Cerebellar cortex (tissue), 1 donor: ENCODE results near the gene VEPH1.

Experiments used
- DNase-seq: peaks from one replicate; pipeline ENCODE4 v3.0.0-alpha.2; 2015; ENCODE audit warnings: low spot score

The VEPH1 gene

GRCh38 chr3:157477441-157477840 is 25.8 kb downstream of the VEPH1 start:
- DNase-seq, result no peak

DNA sequence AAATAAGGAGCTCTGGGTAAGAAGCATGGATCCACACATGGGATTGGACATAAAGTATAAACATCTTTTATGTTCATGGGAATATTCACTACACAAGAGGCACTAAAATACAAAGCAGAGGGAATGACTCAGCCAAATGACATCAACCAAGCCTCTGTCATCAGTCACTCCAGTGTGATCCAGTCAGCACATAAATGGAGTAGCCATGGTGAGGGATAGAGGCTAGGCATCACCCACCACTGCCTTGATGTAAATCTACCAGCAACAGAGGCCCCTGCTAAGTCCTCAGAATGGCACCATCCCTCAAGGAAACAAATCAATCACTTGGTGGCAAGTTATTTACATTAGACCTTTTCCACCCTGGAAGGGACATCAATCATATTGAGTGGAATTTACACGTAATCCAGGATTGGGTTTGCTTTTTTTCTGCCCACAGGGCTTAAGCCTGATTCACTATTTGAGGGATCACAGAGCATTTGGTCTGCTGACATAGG is 27.2 kb downstream of the VEPH1 start:
- no peak for DNase-seq

- DNase-seq, result no peak
These were observed 30.6 kb downstream of the VEPH1 start for GRCh38 chr3:157472648-157473047.

DNA sequence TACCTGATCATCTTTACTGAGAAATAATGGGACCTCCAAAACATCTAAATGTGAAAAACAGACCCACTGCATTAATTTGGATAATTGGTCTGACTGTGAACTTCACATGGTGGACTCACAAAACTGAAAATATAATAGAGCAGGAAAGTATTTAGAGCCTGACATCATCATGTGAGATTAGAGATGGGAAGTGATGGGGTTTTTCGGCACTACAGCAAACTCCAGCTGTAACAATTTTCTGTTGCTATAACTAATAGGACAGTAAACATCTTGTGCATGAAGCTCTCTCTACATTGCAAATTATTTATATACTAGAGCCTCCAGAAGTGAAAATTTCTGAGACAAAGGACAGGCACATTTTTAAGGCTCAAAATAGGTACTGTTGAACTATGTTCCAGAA is 32.2 kb downstream of the VEPH1 start:
- no peak for DNase-seq

DNA sequence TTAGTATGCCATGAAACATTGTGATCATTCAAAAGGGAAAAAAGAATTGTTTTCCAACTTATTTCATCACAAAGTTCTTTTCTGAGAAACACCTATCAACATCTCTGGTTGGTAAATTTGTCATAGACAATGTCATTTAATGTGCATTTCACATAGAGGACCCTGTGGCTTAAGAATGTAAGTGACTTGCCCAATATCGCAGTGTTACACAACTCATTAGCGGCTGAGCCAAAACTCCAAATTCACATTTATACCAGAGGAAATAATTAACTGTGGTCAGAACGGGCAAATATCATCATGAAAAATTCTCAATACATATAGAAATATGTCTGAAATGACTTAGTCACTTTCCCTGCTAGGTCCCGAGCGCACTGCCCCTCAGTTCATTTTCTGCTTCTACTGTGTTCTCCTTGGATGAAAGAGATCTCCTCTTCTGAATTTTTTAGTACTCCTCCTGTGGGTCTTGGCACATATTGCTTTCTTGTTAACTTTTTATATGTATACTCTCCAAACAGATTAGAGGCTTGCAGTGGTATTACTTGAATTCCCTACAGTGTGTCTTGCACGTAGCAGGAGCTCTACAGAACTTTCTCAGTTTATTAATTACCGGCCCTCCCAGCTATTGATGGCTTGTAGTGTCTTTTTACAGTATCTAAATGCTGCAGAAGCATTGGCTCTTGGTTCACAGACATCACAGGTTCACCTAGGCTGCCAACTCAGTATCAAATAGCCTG is 33.5 kb downstream of the VEPH1 start:
- no peak for DNase-seq

DNA sequence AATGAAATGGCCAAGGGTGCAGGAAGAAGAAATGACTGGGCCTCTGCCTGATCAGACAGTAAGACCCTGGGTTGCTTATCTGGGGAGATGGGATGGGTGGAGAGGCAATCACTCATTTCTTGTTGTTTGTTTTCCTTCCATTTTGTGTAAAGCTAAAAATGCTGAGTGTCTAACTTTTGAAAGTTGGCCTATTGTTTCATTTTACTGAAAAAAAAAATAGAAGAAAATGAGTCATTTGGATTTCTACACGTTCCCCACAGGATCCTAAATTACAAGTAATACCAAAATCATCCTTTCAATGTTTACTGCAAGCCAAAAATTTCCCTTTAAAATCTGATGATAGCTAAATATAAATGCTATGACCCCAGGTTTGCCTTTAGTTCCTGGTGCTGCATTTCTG is 36.0 kb downstream of the VEPH1 start:
- DNase-seq, result no peak

DNA sequence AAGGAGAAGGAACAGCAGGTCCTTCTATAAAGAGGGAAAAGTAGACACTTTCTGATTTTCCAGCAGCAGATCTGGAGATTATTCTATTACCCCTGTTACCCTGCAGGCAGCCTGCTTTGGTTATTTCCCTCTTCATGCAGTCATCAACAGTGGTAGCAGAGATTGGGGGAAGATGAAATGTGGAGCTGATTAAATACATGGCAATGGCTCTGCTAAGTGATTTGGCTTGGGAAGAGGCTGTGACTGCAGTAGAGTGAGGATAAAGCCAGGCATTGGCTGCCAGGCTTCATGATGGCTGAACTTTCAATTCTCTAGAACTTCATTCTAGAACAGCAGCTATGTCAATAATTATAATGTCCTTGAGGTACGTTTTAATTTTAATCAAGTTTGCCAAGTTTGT is 37.5 kb downstream of the VEPH1 start:
- no peak for DNase-seq

GRCh38 chr3:157464321-157464720 is 38.9 kb downstream of the VEPH1 start:
- no peak for DNase-seq

DNA sequence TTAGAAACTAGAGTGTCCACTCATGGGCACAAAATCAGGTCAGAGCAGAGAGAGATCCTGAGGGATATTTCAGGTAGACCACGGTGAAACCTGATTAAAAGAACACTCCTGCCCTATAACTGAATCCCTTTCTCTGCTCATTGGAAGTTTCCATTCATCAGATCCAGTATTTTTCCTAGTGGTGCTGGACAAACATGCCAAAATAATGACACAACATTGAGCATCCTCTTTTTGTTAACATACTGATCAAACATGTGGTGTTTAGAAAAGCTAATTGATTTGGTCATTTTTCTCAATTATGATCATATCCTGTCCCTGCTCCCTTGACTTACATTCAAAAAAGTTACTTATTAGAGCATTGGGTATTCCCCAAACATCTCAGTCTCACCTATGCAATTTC is 39.4 kb downstream of the VEPH1 start:
- DNase-seq, result no peak

GRCh38 chr3:157460253-157460652 is 43.0 kb downstream of the VEPH1 start:
- no peak for DNase-seq

GRCh38 chr3:157459706-157460105 is 43.5 kb downstream of the VEPH1 start:
- DNase-seq, result no peak

GRCh38 chr3:157453824-157454223 is 49.4 kb downstream of the VEPH1 start:
- no peak for DNase-seq

DNA sequence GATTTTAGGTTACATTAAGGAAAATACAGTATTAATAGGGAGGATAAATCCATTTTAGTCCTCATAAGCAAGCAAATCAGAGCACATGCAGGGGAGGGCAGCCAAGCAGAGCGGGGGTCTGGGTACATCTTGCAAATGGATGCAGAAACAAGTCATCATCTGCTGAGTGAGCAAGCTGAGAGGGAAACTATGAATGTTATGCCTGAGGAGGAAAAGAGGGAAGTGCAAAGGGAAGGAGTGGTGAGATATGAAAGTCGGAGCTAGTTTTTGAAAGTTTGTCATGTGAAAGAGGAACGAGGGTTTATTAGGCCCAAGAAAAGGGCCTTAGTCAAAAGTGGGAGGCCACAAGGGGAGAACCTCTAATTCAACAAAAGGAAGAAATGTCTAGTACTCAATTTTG is 51.1 kb downstream of the VEPH1 start:
- no peak for DNase-seq

DNA sequence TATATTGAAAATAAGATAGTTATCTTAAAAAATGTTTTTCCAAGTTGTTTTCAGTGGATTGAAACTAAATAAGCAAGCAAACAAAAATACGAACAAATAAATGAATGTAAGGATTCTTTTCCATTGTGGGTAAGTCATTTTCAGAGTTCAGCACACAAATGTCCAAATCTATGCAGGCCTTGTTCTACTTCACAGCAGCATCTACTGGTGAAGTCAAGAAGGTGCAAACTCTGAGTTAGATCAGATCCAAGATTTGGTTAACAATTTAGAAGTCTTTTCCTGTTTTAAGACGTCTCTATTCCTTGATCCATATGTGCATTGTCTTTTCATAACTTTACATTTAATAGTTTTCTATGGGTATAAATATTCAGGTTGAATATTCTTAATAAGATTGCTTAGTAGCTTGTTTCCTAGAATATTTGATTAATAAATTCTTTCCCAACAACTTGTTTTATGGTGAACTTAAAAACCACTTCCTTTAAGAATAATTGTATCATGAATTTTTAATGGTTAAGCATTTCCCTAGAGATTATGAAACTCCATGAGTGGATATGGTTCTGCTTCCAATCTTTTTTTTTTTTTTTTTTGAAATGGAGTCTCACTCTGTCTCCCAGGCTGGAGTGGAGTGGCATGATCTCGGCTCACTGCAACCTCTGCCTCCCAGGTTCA is 56.1 kb downstream of the VEPH1 start:
- DNase-seq, result peak; percentile 39

DNA sequence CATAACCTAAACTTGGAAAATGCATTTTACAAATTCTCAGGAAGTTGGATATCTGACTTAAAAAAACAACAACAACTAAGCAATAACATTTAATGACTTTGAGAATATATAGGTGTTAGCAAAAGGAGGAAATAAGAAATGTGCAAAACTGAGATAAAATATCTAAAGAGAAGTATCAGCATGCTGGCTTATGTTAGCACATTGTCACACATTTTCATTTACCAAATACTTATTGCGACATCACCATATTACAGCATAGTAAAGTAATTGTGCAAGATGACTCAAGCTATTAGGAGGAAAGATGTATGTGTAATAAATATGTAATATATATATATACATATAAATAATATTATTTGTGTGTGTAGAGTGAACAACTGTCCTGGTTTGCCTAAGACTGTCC is 57.4 kb downstream of the VEPH1 start:
- DNase-seq, result no peak

GRCh38 chr3:157444797-157445184 is 58.4 kb downstream of the VEPH1 start:
- DNase-seq, result no peak

DNA sequence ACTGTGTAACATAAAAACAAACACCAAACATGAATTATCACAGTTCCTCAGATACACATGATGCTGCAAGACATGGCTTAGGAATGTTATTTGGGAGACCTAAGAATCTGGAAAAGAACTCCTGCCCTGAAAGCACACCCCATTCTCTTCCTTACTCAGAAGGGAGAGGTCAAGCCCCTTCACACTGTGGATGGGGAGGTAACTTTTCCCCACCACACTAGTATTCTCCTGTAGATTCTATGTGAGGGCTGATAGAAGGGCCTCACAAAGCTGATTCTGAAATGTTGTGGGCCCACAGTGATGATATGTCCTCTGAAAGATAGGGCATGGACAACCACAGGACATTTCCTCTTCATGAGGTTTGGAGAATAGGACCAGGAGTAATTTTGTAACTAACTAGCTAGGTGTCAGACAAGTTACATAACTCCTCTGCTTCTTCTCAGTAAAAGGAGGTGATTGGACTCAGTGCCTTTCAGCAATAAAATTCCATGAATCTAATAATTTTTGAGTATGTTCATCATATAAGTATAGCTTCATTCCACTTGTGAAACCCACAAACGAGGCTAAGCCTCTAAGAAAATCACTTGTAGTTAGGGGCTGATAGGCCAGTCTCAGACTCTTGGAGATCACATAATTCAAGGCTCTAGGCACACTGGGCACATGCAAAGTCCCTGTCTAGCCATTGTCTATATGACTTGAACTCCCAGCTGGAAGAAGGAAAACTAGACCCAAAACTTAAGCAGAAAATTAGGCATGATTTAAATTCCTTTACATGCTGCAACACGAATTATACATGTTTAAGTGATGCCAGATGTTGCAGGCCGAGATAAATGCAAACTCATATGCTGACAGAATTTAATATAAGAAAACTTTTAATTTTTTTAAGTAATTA is 59.1 kb downstream of the VEPH1 start:
- no peak for DNase-seq

DNA sequence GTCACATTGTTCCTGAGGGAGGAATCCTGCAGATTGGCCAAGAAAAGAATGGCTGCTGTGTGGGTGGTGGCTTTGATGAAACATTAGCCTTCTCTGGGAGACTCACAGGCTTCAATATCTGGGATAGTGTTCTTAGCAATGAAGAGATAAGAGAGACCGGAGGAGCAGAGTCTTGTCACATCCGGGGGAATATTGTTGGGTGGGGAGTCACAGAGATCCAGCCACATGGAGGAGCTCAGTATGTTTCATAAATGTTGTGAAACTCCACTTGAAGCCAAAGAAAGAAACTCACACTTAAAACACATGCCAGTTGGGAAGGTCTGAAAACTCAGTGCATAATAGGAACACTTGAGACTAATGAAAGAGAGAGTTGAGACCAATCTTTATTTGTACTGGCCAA is 60.5 kb downstream of the VEPH1 start:
- no peak for DNase-seq

- DNase-seq, result no peak
These were observed 62.1 kb downstream of the VEPH1 start for GRCh38 chr3:157441102-157441624.

DNA sequence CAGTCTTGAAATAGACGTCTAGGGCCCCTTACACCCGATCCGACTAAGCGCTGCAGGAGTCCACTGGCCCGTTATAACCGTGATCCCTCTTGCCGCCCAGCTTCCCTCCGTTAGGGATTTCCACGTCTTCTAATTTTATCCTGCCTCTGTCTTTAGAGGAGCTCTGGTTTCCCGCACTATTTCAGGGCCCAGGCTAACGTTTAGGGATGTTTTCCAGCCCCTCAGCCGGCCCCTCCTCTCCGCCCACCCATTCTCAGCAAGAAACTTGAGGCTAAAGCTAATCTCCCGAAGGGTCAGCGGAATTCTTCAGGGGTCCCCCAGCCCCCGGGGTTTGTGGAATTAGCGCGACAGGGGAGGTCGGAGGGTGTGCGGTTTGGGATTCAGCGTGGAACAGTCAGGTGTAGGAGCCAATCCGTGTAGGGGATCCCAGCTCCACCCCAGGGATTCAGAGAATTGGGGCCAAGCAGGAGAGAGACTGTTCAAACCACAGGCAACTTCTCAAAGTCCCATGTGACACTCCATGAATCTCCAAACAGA is 65.0 kb downstream of the VEPH1 start:
- peak; percentile 36 for DNase-seq

GRCh38 chr3:157436583-157437291 is 66.5 kb downstream of the VEPH1 start, which contains the start of gene PTX3:
Gene PTX3 (plus strand): TSS chr3:157436850. CDS start chr3:157436934, 84 bp downstream.
- peak; percentile 52 for DNase-seq
